ENCODE results near the gene MEGF11. TPM values are rescaled to one million over a fixed set of nuclear protein-coding genes. Genes with fewer than 3 reads are reported as not detected.

Gene MEGF11
- polyA plus RNA-seq, 2 of the 4 experiments (the other 2 are of a cell fraction): 0.25 to 0.31 TPM

DNA sequence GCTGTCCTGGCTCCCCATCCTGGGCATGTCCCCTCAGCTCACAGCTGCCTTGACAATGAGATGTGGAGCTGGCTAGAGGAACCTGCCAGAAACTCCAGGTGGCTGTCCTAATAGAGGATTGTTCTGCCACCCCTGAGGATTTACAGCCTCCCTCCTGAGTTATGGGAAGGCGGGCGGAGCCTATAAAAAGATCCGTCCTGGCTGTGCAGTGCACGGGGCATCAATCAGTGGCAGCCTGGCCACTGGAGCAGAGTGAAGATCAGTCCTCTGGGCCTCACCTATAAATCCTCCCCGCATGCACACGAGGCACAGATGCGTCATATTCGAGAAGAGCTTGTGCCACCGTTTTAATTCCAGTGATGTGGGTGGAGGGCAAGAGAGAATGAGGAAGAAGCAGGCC is 90.0 kb downstream of the MEGF11 start:
- POLR2A ChIA-PET: no interaction called here
- FAIRE-seq (no peak), ATAC-seq (no peak), DNase-seq (ENCODE audit: low read depth in 1 of 2, low spot score in 1 of 2) (no peak)
- Histone ChIP-seq H3K27ac (no peak overlapping the region), H3K4me3 (no peak overlapping the region), H3K9me3 (no peaks in the 10 kb centered on the region), H3K4me2 (no peak overlapping the region), H3K4me1 (no peaks in the 10 kb centered on the region)
- CTCF ChIA-PET: interaction anchor here (0.6 to 1.5 kb wide), 7 partner anchors 8 to 183 kb away, joined by 3 to 5 read pairs (median 3); no protein-coding TSS in a partner anchor
- TF ChIP-seq ESRRA (IDR thresholded peaks at IDR 0.05; ENCODE audit: borderline replicate concordance, low read length): no peak
- no peak for TF ChIP-seq CHD4 (IDR thresholded peaks at IDR 0.05; ENCODE audit: borderline replicate concordance)
- TF ChIP-seq NPAS2 (CRISPR knock-in tag; IDR thresholded peaks at IDR 0.05; ENCODE audit: borderline replicate concordance): no peak
- no peak for TF ChIP-seq RAD21 (conservative IDR thresholded peaks at IDR 0.05 in 1 of 2, IDR thresholded peaks at IDR 0.05 in 1 of 2)
- TF ChIP-seq, protein P1, sequence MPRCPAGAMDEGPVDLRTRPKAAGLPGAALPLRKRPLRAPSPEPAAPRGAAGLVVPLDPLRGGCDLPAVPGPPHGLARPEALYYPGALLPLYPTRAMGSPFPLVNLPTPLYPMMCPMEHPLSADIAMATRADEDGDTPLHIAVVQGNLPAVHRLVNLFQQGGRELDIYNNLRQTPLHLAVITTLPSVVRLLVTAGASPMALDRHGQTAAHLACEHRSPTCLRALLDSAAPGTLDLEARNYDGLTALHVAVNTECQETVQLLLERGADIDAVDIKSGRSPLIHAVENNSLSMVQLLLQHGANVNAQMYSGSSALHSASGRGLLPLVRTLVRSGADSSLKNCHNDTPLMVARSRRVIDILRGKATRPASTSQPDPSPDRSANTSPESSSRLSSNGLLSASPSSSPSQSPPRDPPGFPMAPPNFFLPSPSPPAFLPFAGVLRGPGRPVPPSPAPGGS (IDR thresholded peaks at IDR 0.05): no peak
- TF ChIP-seq ZC3H11A (IDR thresholded peaks at IDR 0.05): no peak
- no peak for TF ChIP-seq JUN (IDR thresholded peaks at IDR 0.05)
- WGBS (ENCODE audit: missing lambda C conversion rate): 78% methylated on average over 9 of the region's 9 CpGs

DNA sequence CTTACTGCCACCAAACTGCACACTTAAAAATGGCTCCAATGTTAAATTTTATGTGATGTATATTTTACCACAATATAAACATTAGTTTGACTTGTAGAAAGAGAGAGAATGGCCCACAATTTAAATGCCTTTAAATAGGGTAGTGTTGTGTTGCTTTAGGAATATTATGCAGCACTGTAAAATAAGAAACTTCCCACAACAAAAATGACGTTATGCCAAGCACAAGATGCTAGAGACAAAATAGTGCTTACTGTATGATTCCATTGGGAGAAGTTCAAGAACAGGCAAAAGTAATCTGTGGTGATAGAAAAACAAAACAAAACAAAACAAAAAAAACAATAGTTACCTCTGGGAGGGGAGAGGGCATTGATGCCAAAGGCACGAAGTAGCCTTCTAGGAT is 91.3 kb downstream of the MEGF11 start:
- TF ChIP-seq FOSB (CRISPR knock-in tag; IDR thresholded peaks at IDR 0.05) (no peak), CEBPB (IDR thresholded peaks at IDR 0.05) (no peak), EP300 (IDR thresholded peaks at IDR 0.05) (no peak), JUNB (IDR thresholded peaks at IDR 0.05) (no peak), HDAC2 (IDR thresholded peaks at IDR 0.05) (no peak), PHF8 (IDR thresholded peaks at IDR 0.05; ENCODE audit: borderline replicate concordance, low read depth) (no peak), POLR2AphosphoS2 (conservative IDR thresholded peaks at IDR 0.05; ENCODE audit: low read length) (no peak), CBX2 (IDR thresholded peaks at IDR 0.05; ENCODE audit: borderline replicate concordance, low read depth) (no peak)
- TF ChIP-seq, protein P2, sequence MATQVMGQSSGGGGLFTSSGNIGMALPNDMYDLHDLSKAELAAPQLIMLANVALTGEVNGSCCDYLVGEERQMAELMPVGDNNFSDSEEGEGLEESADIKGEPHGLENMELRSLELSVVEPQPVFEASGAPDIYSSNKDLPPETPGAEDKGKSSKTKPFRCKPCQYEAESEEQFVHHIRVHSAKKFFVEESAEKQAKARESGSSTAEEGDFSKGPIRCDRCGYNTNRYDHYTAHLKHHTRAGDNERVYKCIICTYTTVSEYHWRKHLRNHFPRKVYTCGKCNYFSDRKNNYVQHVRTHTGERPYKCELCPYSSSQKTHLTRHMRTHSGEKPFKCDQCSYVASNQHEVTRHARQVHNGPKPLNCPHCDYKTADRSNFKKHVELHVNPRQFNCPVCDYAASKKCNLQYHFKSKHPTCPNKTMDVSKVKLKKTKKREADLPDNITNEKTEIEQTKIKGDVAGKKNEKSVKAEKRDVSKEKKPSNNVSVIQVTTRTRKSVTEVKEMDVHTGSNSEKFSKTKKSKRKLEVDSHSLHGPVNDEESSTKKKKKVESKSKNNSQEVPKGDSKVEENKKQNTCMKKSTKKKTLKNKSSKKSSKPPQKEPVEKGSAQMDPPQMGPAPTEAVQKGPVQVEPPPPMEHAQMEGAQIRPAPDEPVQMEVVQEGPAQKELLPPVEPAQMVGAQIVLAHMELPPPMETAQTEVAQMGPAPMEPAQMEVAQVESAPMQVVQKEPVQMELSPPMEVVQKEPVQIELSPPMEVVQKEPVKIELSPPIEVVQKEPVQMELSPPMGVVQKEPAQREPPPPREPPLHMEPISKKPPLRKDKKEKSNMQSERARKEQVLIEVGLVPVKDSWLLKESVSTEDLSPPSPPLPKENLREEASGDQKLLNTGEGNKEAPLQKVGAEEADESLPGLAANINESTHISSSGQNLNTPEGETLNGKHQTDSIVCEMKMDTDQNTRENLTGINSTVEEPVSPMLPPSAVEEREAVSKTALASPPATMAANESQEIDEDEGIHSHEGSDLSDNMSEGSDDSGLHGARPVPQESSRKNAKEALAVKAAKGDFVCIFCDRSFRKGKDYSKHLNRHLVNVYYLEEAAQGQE (IDR thresholded peaks at IDR 0.05): no peak
- TF ChIP-seq, protein P3, sequence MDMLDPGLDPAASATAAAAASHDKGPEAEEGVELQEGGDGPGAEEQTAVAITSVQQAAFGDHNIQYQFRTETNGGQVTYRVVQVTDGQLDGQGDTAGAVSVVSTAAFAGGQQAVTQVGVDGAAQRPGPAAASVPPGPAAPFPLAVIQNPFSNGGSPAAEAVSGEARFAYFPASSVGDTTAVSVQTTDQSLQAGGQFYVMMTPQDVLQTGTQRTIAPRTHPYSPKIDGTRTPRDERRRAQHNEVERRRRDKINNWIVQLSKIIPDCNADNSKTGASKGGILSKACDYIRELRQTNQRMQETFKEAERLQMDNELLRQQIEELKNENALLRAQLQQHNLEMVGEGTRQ (IDR thresholded peaks at IDR 0.05): no peak
- DNase-seq (ENCODE audit: low read depth in 1 of 2, low spot score in 1 of 2) (no peak), FAIRE-seq (peak; percentile 72), ATAC-seq (no peak)
- ChIA-PET CTCF (interaction anchor here (2.0 kb wide), 1 partner anchor 11 kb away, joined by 7 read pairs; no protein-coding TSS in a partner anchor), POLR2A (no interaction called here)
- no peak overlapping the region for H3K27ac ChIP-seq
- no peaks in the 10 kb centered on the region for H3K9me3 ChIP-seq
- WGBS (ENCODE audit: missing lambda C conversion rate): 8% methylated on average over 2 of the region's 2 CpGs
- no peak overlapping the region for H3K4me3 ChIP-seq
- H3K4me1 ChIP-seq: no peaks in the 10 kb centered on the region
- no peak overlapping the region for H3K4me2 ChIP-seq

DNA sequence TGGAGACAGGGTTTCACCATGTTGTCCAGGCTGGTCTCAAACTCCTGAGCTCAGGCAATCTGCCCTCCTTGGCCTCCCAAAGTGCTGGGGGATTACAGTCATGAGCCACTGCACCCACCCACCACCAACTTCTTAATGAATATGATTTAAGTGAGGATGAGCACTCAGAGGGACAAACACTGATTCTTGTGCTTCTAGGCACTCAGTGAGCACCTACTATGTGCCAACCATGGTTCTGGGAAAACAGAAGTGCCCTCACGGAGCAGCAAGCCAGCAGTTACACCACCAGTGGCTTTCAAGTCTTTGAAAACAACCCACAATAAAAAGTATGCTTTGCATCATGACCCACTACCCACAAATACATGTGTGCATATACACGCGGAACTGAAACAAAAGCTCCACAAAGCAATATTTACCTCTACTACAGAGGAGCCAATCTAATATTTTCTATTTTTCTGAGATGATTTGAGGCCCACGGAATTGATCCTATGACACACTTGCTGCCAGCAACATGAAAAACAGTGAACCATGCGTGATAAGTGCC is 91.9 kb downstream of the MEGF11 start:
- Histone ChIP-seq H3K4me2 (no peak overlapping the region), H3K27ac (no peak overlapping the region), H3K9me3 (no peaks in the 10 kb centered on the region), H3K4me1 (no peaks in the 10 kb centered on the region), H3K4me3 (no peak overlapping the region)
- FAIRE-seq (no peak), ATAC-seq (no peak), DNase-seq (ENCODE audit: low read depth in 1 of 2, low spot score in 1 of 2) (no peak)
- ChIA-PET POLR2A (no interaction called here), CTCF (interaction anchor here (1.0 to 2.0 kb wide), 2 partner anchors 10 to 180 kb away, joined by 5 to 7 read pairs; no protein-coding TSS in a partner anchor)
- WGBS (ENCODE audit: missing lambda C conversion rate): 68% methylated on average over 5 of the region's 5 CpGs
- TF ChIP-seq EHF (CRISPR knock-in tag; IDR thresholded peaks at IDR 0.05): no peak
- no peak for TF ChIP-seq RCOR1 (IDR thresholded peaks at IDR 0.05; ENCODE audit: low read depth, low read length)
- no peak for TF ChIP-seq RFX5 (IDR thresholded peaks at IDR 0.05)
- TF ChIP-seq ZFP36 (IDR thresholded peaks at IDR 0.05; ENCODE audit: borderline replicate concordance, partially characterized antibody): no peak
- TF ChIP-seq NR3C1 (IDR thresholded peaks at IDR 0.05): no peak
- TF ChIP-seq MAX (IDR thresholded peaks at IDR 0.05): no peak
- TF ChIP-seq, protein P4, sequence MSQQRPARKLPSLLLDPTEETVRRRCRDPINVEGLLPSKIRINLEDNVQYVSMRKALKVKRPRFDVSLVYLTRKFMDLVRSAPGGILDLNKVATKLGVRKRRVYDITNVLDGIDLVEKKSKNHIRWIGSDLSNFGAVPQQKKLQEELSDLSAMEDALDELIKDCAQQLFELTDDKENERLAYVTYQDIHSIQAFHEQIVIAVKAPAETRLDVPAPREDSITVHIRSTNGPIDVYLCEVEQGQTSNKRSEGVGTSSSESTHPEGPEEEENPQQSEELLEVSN (IDR thresholded peaks at IDR 0.05; ENCODE audit: borderline replicate concordance, low read depth): no peak
- no peak for TF ChIP-seq HOXB5 (CRISPR knock-in tag; IDR thresholded peaks at IDR 0.05)
- TF ChIP-seq CHD4 (IDR thresholded peaks at IDR 0.05; ENCODE audit: borderline replicate concordance): no peak
- no peak for TF ChIP-seq POLR2AphosphoS2 (conservative IDR thresholded peaks at IDR 0.05; ENCODE audit: low read length)
- no peak for TF ChIP-seq JUNB (IDR thresholded peaks at IDR 0.05)
- no peak for TF ChIP-seq RARB (CRISPR knock-in tag; IDR thresholded peaks at IDR 0.05)
- TF ChIP-seq HEYL (CRISPR knock-in tag; IDR thresholded peaks at IDR 0.05): no peak
- no peak for TF ChIP-seq TP53 (CRISPR knock-in tag; IDR thresholded peaks at IDR 0.05)
- no peak for TF ChIP-seq MYC (IDR thresholded peaks at IDR 0.05; ENCODE audit: borderline replicate concordance, low read length)
